ENCODE measurements around the gene CERKL.

The CERKL gene

DNA sequence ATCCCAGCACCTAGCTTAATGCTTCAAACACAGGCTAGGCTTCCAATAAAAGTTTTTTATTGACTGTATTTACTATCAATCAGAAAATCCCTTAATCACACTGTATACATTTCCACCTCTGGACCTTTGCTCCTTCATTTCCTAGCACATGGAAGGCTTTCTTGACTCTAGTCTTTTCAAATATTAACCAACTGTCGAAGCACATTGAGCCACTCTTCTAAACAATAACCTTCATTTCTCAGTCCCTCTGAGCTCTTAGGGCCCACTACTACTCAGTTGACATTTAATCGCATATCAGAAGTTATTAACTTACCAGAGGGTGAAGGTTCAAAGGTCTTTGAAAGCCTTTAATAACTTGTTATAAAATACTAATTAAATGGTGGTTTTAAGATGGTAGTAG lies 37.4 kb downstream of the CERKL start:
- no peak for DNase-seq (ENCODE audit: extremely low spot score)
- ChIA-PET POLR2A (no interaction called here), CTCF (no interaction called here)
- TF ChIP-seq HDGF (IDR thresholded peaks at IDR 0.05; ENCODE audit: borderline replicate concordance) (no peak), CTBP1 (IDR thresholded peaks at IDR 0.05; ENCODE audit: borderline replicate concordance) (no peak)

DNA sequence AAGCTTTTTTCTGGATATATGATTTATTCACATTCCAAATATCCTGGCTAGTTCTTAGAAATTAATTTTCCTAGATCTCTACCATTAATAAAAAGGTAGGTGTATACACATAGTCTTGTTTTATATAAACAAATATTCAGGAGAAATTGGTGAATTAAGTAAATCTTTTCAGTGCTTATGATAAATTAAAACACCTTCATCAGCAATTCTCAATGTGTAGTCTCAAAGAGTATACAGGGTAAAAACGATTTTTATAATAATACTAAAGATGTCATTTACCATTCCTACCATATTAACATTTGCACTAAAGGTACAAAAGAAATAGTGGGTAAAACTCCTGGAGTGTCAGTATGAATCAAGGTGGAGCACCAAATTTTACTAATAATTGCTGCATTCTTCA lies 40.2 kb downstream of the CERKL start:
- TF ChIP-seq SP1 (IDR thresholded peaks at IDR 0.05) (no peak), FOXM1 (IDR thresholded peaks at IDR 0.05; ENCODE audit: borderline replicate concordance) (no peak), ELF4 (IDR thresholded peaks at IDR 0.05) (no peak), CTBP1 (IDR thresholded peaks at IDR 0.05; ENCODE audit: borderline replicate concordance) (no peak), FOXK2 (IDR thresholded peaks at IDR 0.05) (no peak), SUZ12 (IDR thresholded peaks at IDR 0.05) (no peak), TARDBP (IDR thresholded peaks at IDR 0.05) (no peak), ARNT (IDR thresholded peaks at IDR 0.05) (no peak), L3MBTL2 (conservative IDR thresholded peaks at IDR 0.05) (no peak), NFRKB (IDR thresholded peaks at IDR 0.05) (no peak), FOXA1 (IDR thresholded peaks at IDR 0.05) (no peak), BHLHE40 (IDR thresholded peaks at IDR 0.05; ENCODE audit: borderline replicate concordance) (no peak), ZNF384 (IDR thresholded peaks at IDR 0.05) (no peak), HDGF (IDR thresholded peaks at IDR 0.05; ENCODE audit: borderline replicate concordance) (no peak), LEF1 (IDR thresholded peaks at IDR 0.05; ENCODE audit: borderline replicate concordance) (no peak)
- TF ChIP-seq, protein P1, sequence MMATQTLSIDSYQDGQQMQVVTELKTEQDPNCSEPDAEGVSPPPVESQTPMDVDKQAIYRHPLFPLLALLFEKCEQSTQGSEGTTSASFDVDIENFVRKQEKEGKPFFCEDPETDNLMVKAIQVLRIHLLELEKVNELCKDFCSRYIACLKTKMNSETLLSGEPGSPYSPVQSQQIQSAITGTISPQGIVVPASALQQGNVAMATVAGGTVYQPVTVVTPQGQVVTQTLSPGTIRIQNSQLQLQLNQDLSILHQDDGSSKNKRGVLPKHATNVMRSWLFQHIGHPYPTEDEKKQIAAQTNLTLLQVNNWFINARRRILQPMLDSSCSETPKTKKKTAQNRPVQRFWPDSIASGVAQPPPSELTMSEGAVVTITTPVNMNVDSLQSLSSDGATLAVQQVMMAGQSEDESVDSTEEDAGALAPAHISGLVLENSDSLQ (IDR thresholded peaks at IDR 0.05) = no peak
- no peak for DNase-seq (ENCODE audit: extremely low spot score)
- POLR2A ChIA-PET = no interaction called here
- CTCF ChIA-PET = no interaction called here

DNA sequence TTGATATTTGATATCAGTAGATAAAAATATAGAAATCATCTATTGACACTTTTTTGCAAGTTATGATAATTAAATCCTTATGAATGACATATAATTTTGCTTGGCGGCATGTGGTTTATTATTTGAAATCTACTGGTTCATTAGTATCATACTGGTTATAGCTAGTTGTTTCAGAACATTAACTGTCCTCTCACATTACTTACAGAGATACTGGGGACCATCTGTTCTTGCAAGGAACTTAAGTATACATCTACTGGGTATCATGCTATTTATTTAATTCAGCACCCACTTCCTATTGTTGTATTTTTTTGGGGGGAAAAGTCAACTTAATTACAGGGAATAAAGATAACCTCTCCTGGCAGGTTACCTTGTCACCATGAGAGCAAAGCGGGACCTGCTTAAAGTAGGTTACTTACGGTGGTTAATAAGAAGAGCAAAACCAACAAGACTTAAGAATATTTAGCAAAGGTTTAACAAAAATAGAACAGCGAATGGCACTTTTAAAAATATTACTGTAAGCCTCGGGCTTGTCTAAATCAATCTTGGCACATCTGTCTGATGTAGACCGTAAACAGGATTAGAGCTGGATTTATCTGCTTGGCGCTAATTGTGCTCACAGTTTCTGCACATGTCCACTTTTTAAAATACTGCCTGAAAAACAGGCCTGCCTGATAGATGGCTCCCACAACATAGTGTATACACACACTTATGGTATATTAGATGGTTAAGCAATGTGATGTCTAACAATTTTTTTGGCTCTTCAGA lies 41.8 kb downstream of the CERKL start:
- no peak for DNase-seq (ENCODE audit: extremely low spot score)
- ChIA-PET POLR2A (no interaction called here), CTCF (no interaction called here)
- no peak for TF ChIP-seq FOXK2 (IDR thresholded peaks at IDR 0.05)

DNA sequence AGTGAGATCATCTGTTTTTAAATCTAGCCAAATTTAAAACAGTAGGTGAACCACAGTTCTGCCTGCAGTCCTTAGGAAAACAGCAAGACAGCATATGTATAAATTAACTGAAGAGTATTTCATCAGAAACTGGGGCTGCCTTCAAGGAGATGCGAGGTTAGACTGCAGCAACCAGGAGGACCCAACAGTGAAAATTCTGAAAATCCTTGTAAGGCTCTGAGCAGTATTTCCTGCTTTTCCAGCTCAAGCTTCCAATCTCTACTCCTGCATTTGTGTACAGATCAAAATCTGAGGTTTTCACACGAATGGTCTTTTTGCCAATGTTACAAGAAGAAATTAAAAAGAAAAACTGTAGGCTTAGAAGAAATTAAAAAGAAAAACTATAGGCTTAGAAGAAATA lies 43.7 kb downstream of the CERKL start:
- POLR2A ChIA-PET = no interaction called here
- CTCF ChIA-PET = no interaction called here
- no peak for DNase-seq (ENCODE audit: extremely low spot score)
- TF ChIP-seq NFRKB (IDR thresholded peaks at IDR 0.05) = no peak
- no peak for TF ChIP-seq LEF1 (IDR thresholded peaks at IDR 0.05; ENCODE audit: borderline replicate concordance)
- no peak for TF ChIP-seq ZNF384 (IDR thresholded peaks at IDR 0.05)
- TF ChIP-seq FOXK2 (IDR thresholded peaks at IDR 0.05) = no peak

DNA sequence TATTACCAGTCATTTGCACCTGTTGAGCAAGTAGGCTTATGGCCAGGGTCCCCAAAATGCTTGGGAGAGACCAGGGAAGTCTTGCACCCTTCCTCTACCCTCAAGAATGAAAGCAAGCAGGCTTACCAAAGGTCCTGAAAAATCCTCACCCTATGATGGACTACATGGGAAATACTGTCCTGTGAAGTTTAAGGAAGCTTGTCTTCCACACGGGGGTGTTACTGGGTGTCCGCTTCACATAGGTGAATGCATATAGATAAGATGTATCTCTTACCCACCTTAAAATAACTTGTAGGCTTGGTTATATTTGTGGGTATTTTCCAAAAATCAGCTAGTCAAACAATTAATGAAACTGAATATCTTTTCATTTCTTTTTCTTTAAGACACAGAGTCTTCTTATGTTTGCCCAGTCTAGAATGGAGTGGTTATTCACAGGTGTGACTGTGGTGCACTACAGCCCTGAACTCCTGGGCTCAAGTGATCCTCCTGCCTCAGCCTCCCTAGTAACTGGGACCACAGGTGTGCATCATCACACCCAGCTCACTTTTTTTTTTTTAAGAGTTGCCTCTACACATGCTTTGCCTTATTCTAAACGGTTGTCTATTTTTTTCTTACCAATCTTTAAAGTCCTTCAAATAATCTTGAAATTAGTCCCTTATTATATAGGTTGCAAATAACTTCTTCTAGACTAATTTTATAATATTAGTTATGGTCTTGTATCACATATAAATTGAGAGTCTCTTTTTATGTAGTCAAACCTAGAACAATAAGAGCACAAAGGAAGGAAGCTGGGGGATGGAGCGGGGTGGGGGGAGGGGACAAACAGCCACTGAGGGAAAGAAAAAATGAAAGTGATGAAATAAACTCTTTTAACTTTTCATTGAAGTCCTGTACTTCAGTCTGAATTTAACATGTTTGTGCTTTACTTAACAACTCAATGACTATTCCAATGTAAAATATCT lies 49.0 kb downstream of the CERKL start:
- ChIA-PET POLR2A (no interaction called here), CTCF (no interaction called here)
- TF ChIP-seq L3MBTL2 (conservative IDR thresholded peaks at IDR 0.05) (no peak), CTBP1 (IDR thresholded peaks at IDR 0.05; ENCODE audit: borderline replicate concordance) (no peak), SP1 (IDR thresholded peaks at IDR 0.05) (no peak), FOXA1 (IDR thresholded peaks at IDR 0.05) (no peak), ELF4 (IDR thresholded peaks at IDR 0.05) (no peak), ARNT (IDR thresholded peaks at IDR 0.05) (no peak), BHLHE40 (IDR thresholded peaks at IDR 0.05; ENCODE audit: borderline replicate concordance) (no peak), NFRKB (IDR thresholded peaks at IDR 0.05) (no peak), ZNF384 (IDR thresholded peaks at IDR 0.05) (no peak), FOXK2 (IDR thresholded peaks at IDR 0.05) (no peak), SUZ12 (IDR thresholded peaks at IDR 0.05) (no peak), FOXM1 (IDR thresholded peaks at IDR 0.05; ENCODE audit: borderline replicate concordance) (no peak), HDGF (IDR thresholded peaks at IDR 0.05; ENCODE audit: borderline replicate concordance) (no peak), LEF1 (IDR thresholded peaks at IDR 0.05; ENCODE audit: borderline replicate concordance) (no peak)
- TF ChIP-seq, protein P1 (IDR thresholded peaks at IDR 0.05) = no peak
- no peak for DNase-seq (ENCODE audit: extremely low spot score)

DNA sequence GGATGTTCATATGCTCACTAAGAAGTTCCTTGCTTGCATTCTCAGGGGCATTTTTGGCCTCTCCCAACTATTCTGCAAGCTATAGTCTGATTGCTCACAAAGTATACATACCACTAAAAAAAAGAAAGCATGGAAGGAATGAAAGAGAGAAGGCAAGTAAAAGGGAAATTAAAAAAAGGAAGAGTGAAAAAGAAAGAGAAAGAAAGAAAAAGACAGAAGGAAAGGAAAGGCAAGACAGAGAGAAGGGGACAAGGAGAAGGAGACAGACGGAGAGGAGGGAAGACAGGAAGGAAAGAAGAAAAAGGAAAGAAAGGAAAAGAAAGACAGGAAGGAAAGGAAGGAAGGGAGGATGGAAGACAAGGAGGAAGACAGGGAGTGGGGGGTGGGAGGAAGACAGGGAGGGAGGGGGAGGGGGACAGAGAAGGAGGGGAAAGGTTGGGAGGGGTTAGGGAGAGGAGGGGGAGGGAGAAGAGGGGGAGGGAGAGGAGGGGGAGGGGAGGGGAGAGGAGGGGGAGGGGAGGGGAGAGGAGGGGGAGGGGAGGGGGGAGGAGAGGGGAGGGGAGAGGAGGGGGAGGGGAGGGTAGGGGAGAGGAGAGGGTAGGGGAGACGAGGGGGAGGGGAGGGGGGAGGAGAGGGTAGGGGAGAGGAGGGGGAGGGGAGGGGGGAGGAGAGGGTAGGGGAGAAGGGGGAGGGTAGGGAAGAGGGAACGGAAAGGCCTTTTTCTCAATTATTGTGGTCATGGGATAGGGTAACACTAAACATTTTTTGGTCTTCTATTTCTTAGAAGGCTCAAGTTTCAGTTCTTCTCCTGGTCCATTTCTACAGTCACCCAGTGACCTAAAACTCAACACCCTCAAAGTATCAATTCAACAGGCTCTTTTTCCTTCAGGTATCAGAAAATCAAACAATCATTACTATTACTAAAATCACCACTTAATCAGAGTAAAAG lies 50.7 kb downstream of the CERKL start:
- ChIA-PET POLR2A (no interaction called here), CTCF (interaction anchor here (0.6 kb wide), 1 partner anchor 112 kb away, joined by 3 read pairs; no protein-coding TSS in a partner anchor)
- TF ChIP-seq BHLHE40 (IDR thresholded peaks at IDR 0.05; ENCODE audit: borderline replicate concordance) (no peak), NFRKB (IDR thresholded peaks at IDR 0.05) (no peak), L3MBTL2 (conservative IDR thresholded peaks at IDR 0.05) (no peak), TARDBP (IDR thresholded peaks at IDR 0.05) (no peak), HDGF (IDR thresholded peaks at IDR 0.05; ENCODE audit: borderline replicate concordance) (no peak), FOXK2 (IDR thresholded peaks at IDR 0.05) (no peak), SP1 (IDR thresholded peaks at IDR 0.05) (no peak), ELF4 (IDR thresholded peaks at IDR 0.05) (no peak), ARNT (IDR thresholded peaks at IDR 0.05) (no peak), CTBP1 (IDR thresholded peaks at IDR 0.05; ENCODE audit: borderline replicate concordance) (no peak), FOXA1 (IDR thresholded peaks at IDR 0.05) (no peak), SUZ12 (IDR thresholded peaks at IDR 0.05) (no peak), ZNF384 (IDR thresholded peaks at IDR 0.05) (no peak), FOXM1 (IDR thresholded peaks at IDR 0.05; ENCODE audit: borderline replicate concordance) (no peak)
- TF ChIP-seq, protein P1 (IDR thresholded peaks at IDR 0.05) = no peak
- DNase-seq (ENCODE audit: extremely low spot score) = no peak
